ENCODE measurements around the gene BCL11B. TPM values are rescaled to one million over a fixed set of nuclear protein-coding genes. Genes with fewer than 3 reads are reported as not detected.

BCL11B gene
- polyA plus RNA-seq, 1 experiment, result not detected

GRCh38 chr14:99235582-99236320 is 36.2 kb downstream of the BCL11B start:
- no peak for DNase-seq (ENCODE audit: low read depth)
- H3K27me3 ChIP-seq (ENCODE audit: control insufficient read depth, insufficient read depth, low read length), result no peaks in the 10 kb centered on the region
- H3K4me3 ChIP-seq (ENCODE audit: low read depth, low read length), result no peak overlapping the region
- no peaks in the 10 kb centered on the region for H3K36me3 ChIP-seq (ENCODE audit: control insufficient read depth, insufficient read depth, low read length)
- POLR2A ChIA-PET, result no interaction called here
- CTCF ChIA-PET, result interaction anchor here (1.1 kb wide), 1 partner anchor 36 kb away, joined by 3 read pairs; no protein-coding TSS in a partner anchor
- TF ChIP-seq, protein P1, sequence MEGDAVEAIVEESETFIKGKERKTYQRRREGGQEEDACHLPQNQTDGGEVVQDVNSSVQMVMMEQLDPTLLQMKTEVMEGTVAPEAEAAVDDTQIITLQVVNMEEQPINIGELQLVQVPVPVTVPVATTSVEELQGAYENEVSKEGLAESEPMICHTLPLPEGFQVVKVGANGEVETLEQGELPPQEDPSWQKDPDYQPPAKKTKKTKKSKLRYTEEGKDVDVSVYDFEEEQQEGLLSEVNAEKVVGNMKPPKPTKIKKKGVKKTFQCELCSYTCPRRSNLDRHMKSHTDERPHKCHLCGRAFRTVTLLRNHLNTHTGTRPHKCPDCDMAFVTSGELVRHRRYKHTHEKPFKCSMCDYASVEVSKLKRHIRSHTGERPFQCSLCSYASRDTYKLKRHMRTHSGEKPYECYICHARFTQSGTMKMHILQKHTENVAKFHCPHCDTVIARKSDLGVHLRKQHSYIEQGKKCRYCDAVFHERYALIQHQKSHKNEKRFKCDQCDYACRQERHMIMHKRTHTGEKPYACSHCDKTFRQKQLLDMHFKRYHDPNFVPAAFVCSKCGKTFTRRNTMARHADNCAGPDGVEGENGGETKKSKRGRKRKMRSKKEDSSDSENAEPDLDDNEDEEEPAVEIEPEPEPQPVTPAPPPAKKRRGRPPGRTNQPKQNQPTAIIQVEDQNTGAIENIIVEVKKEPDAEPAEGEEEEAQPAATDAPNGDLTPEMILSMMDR (IDR thresholded peaks at IDR 0.05; ENCODE audit: insufficient read depth, low read depth, low read length), result no peak

GRCh38 chr14:99234961-99235571 is 36.9 kb downstream of the BCL11B start:
- H3K36me3 ChIP-seq (ENCODE audit: control insufficient read depth, insufficient read depth, low read length), result no peaks in the 10 kb centered on the region
- H3K27me3 ChIP-seq (ENCODE audit: control insufficient read depth, insufficient read depth, low read length), result no peaks in the 10 kb centered on the region
- no peak for DNase-seq (ENCODE audit: low read depth)
- ChIA-PET POLR2A (no interaction called here), CTCF (interaction anchor here (1.1 kb wide), 1 partner anchor 35 kb away, joined by 3 read pairs; no protein-coding TSS in a partner anchor)
- TF ChIP-seq, protein P1 (IDR thresholded peaks at IDR 0.05; ENCODE audit: insufficient read depth, low read depth, low read length), result no peak
- no peak overlapping the region for H3K4me3 ChIP-seq (ENCODE audit: low read depth, low read length)

GRCh38 chr14:99234355-99234754 is 37.6 kb downstream of the BCL11B start:
- no peaks in the 10 kb centered on the region for H3K27me3 ChIP-seq (ENCODE audit: control insufficient read depth, insufficient read depth, low read length)
- ChIA-PET POLR2A (no interaction called here), CTCF (no interaction called here)
- H3K36me3 ChIP-seq (ENCODE audit: control insufficient read depth, insufficient read depth, low read length), result no peaks in the 10 kb centered on the region
- TF ChIP-seq, protein P1 (IDR thresholded peaks at IDR 0.05; ENCODE audit: insufficient read depth, low read depth, low read length), result no peak
- DNase-seq (ENCODE audit: low read depth), result no peak
- no peak overlapping the region for H3K4me3 ChIP-seq (ENCODE audit: low read depth, low read length)

GRCh38 chr14:99233222-99234035 is 38.6 kb downstream of the BCL11B start:
- ChIA-PET CTCF (interaction anchor here (0.5 kb wide), 1 partner anchor 946 kb away, joined by 3 read pairs; no protein-coding TSS in a partner anchor), POLR2A (no interaction called here)

More at GRCh38 chr14:99233222-99234035, 38.6 kb downstream of the BCL11B start:
- no peak overlapping the region for H3K4me3 ChIP-seq (ENCODE audit: low read depth, low read length)
- no peaks in the 10 kb centered on the region for H3K27me3 ChIP-seq (ENCODE audit: control insufficient read depth, insufficient read depth, low read length)
- H3K36me3 ChIP-seq (ENCODE audit: control insufficient read depth, insufficient read depth, low read length), result no peaks in the 10 kb centered on the region
- no peak for DNase-seq (ENCODE audit: low read depth)
- TF ChIP-seq, protein P1 (IDR thresholded peaks at IDR 0.05; ENCODE audit: insufficient read depth, low read depth, low read length), result no peak

Data from BJ (cell line).